Right lobe of liver (tissue), 4 donors: ENCODE measurements around the gene TMEM144.

Source experiments
- POLR2A ChIP-seq: fragments of 450-650 bp; IDR thresholded peaks from one replicate; pipeline ENCODE4 v1.6.1; 2017; ENCODE audit warnings: antibody characterized with exemption, mild to moderate bottlenecking
- TF ChIP-seq, protein P1 (sequence below), 4 donors: fragments of 200-600 bp in 3 of 4; fragments of 450-650 bp in 1 of 4; IDR thresholded peaks; one replicate each; pipeline versions ENCODE4 v1.5.1 to v1.8.0; 2016 to 2022; ENCODE audit warnings: antibody characterized with exemption in 4 of 4, mild to moderate bottlenecking in 2 of 4
- donor health status: DM: no; HTN: no; CAD: no.
- donor health status: DM: no; HTN: no; CAD: no.
- donor health status: DM: no; HTN: yes; CAD: no.

DNA sequence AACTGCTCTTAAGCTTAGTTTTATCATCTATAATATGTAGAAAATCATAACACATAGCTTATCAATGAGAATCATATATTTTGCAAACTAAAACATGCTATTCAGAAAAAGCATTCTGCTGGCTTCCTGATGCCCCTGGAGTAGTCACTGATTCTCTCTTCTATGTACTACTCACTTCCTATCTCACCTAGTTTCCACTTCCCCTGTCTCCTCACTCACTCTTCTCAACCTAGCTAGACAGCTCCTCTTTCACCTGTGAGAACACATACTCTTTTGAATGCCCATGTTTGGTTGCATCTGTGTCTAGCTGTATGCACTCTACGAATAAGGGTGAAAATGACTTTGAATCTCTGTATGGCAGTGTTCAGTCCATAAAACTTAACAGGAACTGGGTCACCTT lies 9.3 kb downstream of the TMEM144 start:
- TF ChIP-seq, protein P1, sequence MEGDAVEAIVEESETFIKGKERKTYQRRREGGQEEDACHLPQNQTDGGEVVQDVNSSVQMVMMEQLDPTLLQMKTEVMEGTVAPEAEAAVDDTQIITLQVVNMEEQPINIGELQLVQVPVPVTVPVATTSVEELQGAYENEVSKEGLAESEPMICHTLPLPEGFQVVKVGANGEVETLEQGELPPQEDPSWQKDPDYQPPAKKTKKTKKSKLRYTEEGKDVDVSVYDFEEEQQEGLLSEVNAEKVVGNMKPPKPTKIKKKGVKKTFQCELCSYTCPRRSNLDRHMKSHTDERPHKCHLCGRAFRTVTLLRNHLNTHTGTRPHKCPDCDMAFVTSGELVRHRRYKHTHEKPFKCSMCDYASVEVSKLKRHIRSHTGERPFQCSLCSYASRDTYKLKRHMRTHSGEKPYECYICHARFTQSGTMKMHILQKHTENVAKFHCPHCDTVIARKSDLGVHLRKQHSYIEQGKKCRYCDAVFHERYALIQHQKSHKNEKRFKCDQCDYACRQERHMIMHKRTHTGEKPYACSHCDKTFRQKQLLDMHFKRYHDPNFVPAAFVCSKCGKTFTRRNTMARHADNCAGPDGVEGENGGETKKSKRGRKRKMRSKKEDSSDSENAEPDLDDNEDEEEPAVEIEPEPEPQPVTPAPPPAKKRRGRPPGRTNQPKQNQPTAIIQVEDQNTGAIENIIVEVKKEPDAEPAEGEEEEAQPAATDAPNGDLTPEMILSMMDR (IDR thresholded peaks at IDR 0.05): no peak
- TF ChIP-seq POLR2A: no peak
